IMR-90 (cell line): ENCODE measurements around the gene FPR2. TPM values are rescaled to one million over a fixed set of nuclear protein-coding genes. Genes with fewer than 3 reads are reported as not detected.

Experiments
- ATAC-seq: fragments of 200-7000 bp; cut with Tn5 transposase; 2 replicates; pipeline ENCODE4 v1.9.1; 2020; ENCODE audit warnings: low read depth, mild to moderate bottlenecking, moderate library complexity
- BruUV-seq: library from RNA; stranded (reverse); fragments of 400-500 nt; replicated peaks from 2 replicates; lab custom pipeline; 2021; lab: Mats Ljungman, UMichigan
- CTCF ChIA-PET: fragments of 300-600 bp; formaldehyde crosslinking; extraction: SDS; loops from one replicate; lab custom pipeline; 2021; ENCODE audit warnings: antibody characterized with exemption; lab: Yijun Ruan, JAX
- POLR2A ChIA-PET: fragments of 300-600 bp; sonication (Branson Sonifier 250); formaldehyde crosslinking; loops from one replicate; lab custom pipeline; 2022; ENCODE audit warnings: antibody characterized with exemption; ENCODE audit not compliant: unreplicated experiment; lab: Charles Lee
- DNase-seq: peaks from one replicate; pipeline ENCODE4 v3.0.0; 2013
- H2AFZ ChIP-seq: replicated peaks from 2 replicates; pipeline ENCODE3; 2013; ENCODE audit warnings: low read length, mild to moderate bottlenecking; ENCODE audit not compliant: poor library complexity
- H2AK5ac ChIP-seq: 2 replicates; pipeline ENCODE4 v1.6.1; 2013; ENCODE audit warnings: low read depth, low read length, inconsistent platforms
- H2AK9ac ChIP-seq: replicated peaks from 2 replicates; pipeline ENCODE3; 2013; ENCODE audit warnings: mild to moderate bottlenecking, low read depth, low read length, moderate library complexity; ENCODE audit not compliant: poor library complexity
- H2BK120ac ChIP-seq: 2 replicates; pipeline ENCODE4 v1.6.1; 2013; ENCODE audit warnings: low read depth, low read length, inconsistent platforms
- H2BK15ac ChIP-seq: 3 replicates; pipeline ENCODE4 v1.6.1; 2013; ENCODE audit warnings: low read depth, low read length, inconsistent platforms
- H2BK20ac ChIP-seq: 2 replicates; pipeline ENCODE4 v1.6.1; 2013; ENCODE audit warnings: low read depth, mild to moderate bottlenecking, inconsistent platforms, low read length, moderate library complexity
- H2BK5ac ChIP-seq: 2 replicates; pipeline ENCODE4 v1.6.1; 2013; ENCODE audit warnings: mild to moderate bottlenecking, low read depth, low read length, inconsistent platforms; ENCODE audit not compliant: poor library complexity, severe bottlenecking
- H3K14ac ChIP-seq: replicated peaks from 2 replicates; pipeline ENCODE4 v1.6.1; 2013; ENCODE audit warnings: low read depth, low read length, inconsistent platforms
- H3K18ac ChIP-seq: 2 replicates; pipeline ENCODE4 v1.6.1; 2013; ENCODE audit warnings: low read depth, low read length, control low read depth
- H3K23ac ChIP-seq: 2 replicates; pipeline ENCODE4 v1.6.1; 2013; ENCODE audit warnings: low read depth, low read length, inconsistent platforms
- H3K27ac ChIP-seq: 2 replicates; pipeline ENCODE4 v1.5.1; 2013; ENCODE audit warnings: mild to moderate bottlenecking, control low read depth, low read length; ENCODE audit not compliant: insufficient read depth
- H3K27me3 ChIP-seq: 2 replicates; pipeline ENCODE4 v1.6.1; 2013; ENCODE audit warnings: low read length; ENCODE audit not compliant: control insufficient read depth, insufficient read depth
- H3K36me3 ChIP-seq: 2 replicates; pipeline ENCODE4 v1.6.1; 2013; ENCODE audit warnings: low read length, mixed read lengths; ENCODE audit not compliant: control insufficient read depth, insufficient read depth
- H3K4ac ChIP-seq: 2 replicates; pipeline ENCODE4 v1.6.1; 2013; ENCODE audit warnings: low read depth, low read length, inconsistent platforms
- H3K4me1 ChIP-seq: 2 replicates; pipeline ENCODE4 v1.6.1; 2013; ENCODE audit warnings: low read length, mixed read lengths; ENCODE audit not compliant: control insufficient read depth, insufficient read depth
- H3K4me2 ChIP-seq: 2 replicates; pipeline ENCODE4 v1.6.1; 2013; ENCODE audit warnings: low read depth, mild to moderate bottlenecking, control low read depth, low read length, moderate library complexity
- H3K4me3 ChIP-seq: 2 replicates; pipeline ENCODE4 v1.5.1; 2013; ENCODE audit warnings: low read depth, mild to moderate bottlenecking, control low read depth, low read length, moderate library complexity; ENCODE audit not compliant: insufficient read depth
- H3K56ac ChIP-seq: 2 replicates; pipeline ENCODE4 v1.6.1; 2013; ENCODE audit warnings: low read length, inconsistent platforms; ENCODE audit not compliant: insufficient read depth; ENCODE audit errors: extremely low read depth
- H3K79me1 ChIP-seq, 2 experiments: 2 replicates each; pipeline ENCODE4 v1.6.1; 2013; ENCODE audit warnings: low read length in 2 of 2, inconsistent platforms in 1 of 2, low read depth in 1 of 2
- H3K9ac ChIP-seq: 2 replicates; pipeline ENCODE4 v1.6.1; 2013; ENCODE audit warnings: low read depth, low read length, control low read depth
- H3K9me1 ChIP-seq: 2 replicates; pipeline ENCODE4 v1.6.1; 2013; ENCODE audit warnings: low read length, inconsistent platforms; ENCODE audit not compliant: insufficient read depth
- H3K9me3 ChIP-seq: 2 replicates; pipeline ENCODE4 v1.6.1; 2013; ENCODE audit warnings: low read length; ENCODE audit not compliant: control insufficient read depth, insufficient read depth
- H4K20me1 ChIP-seq: 2 replicates; pipeline ENCODE4 v1.6.1; 2013; ENCODE audit warnings: low read length, inconsistent platforms; ENCODE audit not compliant: insufficient read depth
- H4K5ac ChIP-seq: 2 replicates; pipeline ENCODE4 v1.6.1; 2013; ENCODE audit warnings: mild to moderate bottlenecking, low read depth, low read length, control low read depth
- H4K8ac ChIP-seq, 2 experiments: 2 replicates each; pipeline ENCODE4 v1.6.1; 2013; ENCODE audit warnings: low read depth in 2 of 2, low read length in 2 of 2, control low read depth in 1 of 2, inconsistent platforms in 1 of 2
- H4K91ac ChIP-seq: 2 replicates; pipeline ENCODE4 v1.6.1; 2013; ENCODE audit warnings: low read depth, low read length, inconsistent platforms; ENCODE audit not compliant: insufficient read depth
- RFX5 ChIP-seq: IDR thresholded peaks from 2 replicates; pipeline ENCODE4 v1.8.0; 2012; ENCODE audit warnings: low read depth, mild to moderate bottlenecking, low read length, moderate library complexity
- WGBS, 2 experiments: methylation state at CpG; one replicate each; pipeline versions ENCODE4 v1.1.5 to v1.1.7; 2013; ENCODE audit warnings: missing lambda C conversion rate in 2 of 2; ENCODE audit not compliant: insufficient read length in 1 of 2; ENCODE audit errors: extremely low coverage in 2 of 2; 5-methylcytosine and 5-hydroxymethylcytosine counted together
- dilution Hi-C: fragments of 300-500 bp; cut with HindIII; formaldehyde crosslinking; loops from one replicate; pipeline ENCODE4 v1.14.3; 2018; ENCODE audit warnings: low sequenced_read_pairs; ENCODE audit not compliant: unreplicated experiment
- in situ Hi-C: fragments of 300-500 bp; cut with MboI; formaldehyde crosslinking; loops from 3 replicates; pipeline ENCODE4 v1.14.3; 2019; ENCODE audit warnings: low sequenced_read_pairs, inconsistent platforms, mixed read lengths
- intact Hi-C: fragments of 100-400 bp; cut with micrococcal nuclease; formaldehyde crosslinking; loops from 2 replicates; pipeline ENCODE4 v1.10.0; 2022
- polyA plus RNA-seq, 3 experiments: library from polyadenylated mRNA; depleted of rRNA; stranded (reverse); fragments of >200 nt; gene quantifications; 2 replicates each; pipeline ENCODE4 v1.2.3, GENCODE V29; 2012; ENCODE audit warnings: low replicate concordance in 1 of 3
- total RNA-seq: library from RNA; depleted of rRNA; stranded (reverse); fragments of >200 nt; gene quantifications from 2 replicates; pipeline ENCODE4 v1.2.3, GENCODE V29; 2012

FPR2 gene
- total and polyA plus RNA-seq, 2 of the 4 experiments (the other 2 are of a cell fraction) = not detected

GRCh38 chr19:51754109-51754508 lies 6.9 kb upstream of the FPR2 start:
- Histone ChIP-seq H4K5ac (no peak overlapping the region), H3K27ac (no peak overlapping the region), H4K20me1 (no peaks in the 10 kb centered on the region), H3K4ac (no peak overlapping the region), H4K8ac (no peak overlapping the region), H3K4me2 (no peak overlapping the region), H3K9ac (no peak overlapping the region), H2BK15ac (no peak overlapping the region), H3K4me1 (no peaks in the 10 kb centered on the region), H2BK20ac (no peak overlapping the region), H3K56ac (no peak overlapping the region), H4K91ac (no peak overlapping the region), H2BK5ac (no peak overlapping the region), H3K36me3 (no peaks in the 10 kb centered on the region), H3K9me3 (peaks cover 6% of the 10 kb centered on the region), H3K9me1 (no peaks in the 10 kb centered on the region), H3K14ac (no peak overlapping the region), H3K23ac (no peak overlapping the region), H3K27me3 (no peaks in the 10 kb centered on the region), H2BK120ac (no peak overlapping the region), H3K18ac (no peak overlapping the region), H2AK9ac (no peak overlapping the region), H2AK5ac (no peak overlapping the region), H3K4me3 (no peak overlapping the region), H3K79me1 (no peaks in the 10 kb centered on the region), H2AFZ (no peak overlapping the region)
- TF ChIP-seq RFX5 = no peak
- WGBS, 2 experiments = 100% methylated on average over 2 of the region's 6 CpGs; no CpG with 5 or more reads in 1 of the 2 experiments
- ChIA-PET POLR2A (no interaction called here), CTCF (interaction anchor here (0.7 kb wide), 1 partner anchor 13 kb away, joined by 3 read pairs; no protein-coding TSS in a partner anchor)
- no peak for ATAC-seq
- in situ Hi-C loops (no loop called here), dilution Hi-C loops (no loop called here), intact Hi-C loops (no loop called here)
- no peak for DNase-seq
- no TSS peak for BruUV-seq
